HCT116 (cell line): ENCODE measurements around the gene GJB1. TPM values are rescaled to one million over a fixed set of nuclear protein-coding genes. Genes with fewer than 3 reads are reported as not detected.
"Not testable (repeated sequence)": the region's sequence is repeated elsewhere in the genome, so short reads cannot be mapped to it uniquely, and the experiment has no call there.

Experiments used
- ATAC-seq: fragments of 200-7000 bp; cut with Tn5 transposase; 2 replicates; pipeline ENCODE4 v1.9.1; 2020; ENCODE audit warnings: mild to moderate bottlenecking, moderate library complexity
- BruUV-seq: library from RNA; stranded (reverse); fragments of 400-500 nt; replicated peaks from 2 replicates; lab custom pipeline; 2021; lab: Mats Ljungman, UMichigan
- CTCF ChIA-PET: fragments of 300-600 bp; sonication (Branson Sonifier 250); formaldehyde crosslinking; loops from one replicate; lab custom pipeline; 2021; ENCODE audit warnings: antibody characterized with exemption; lab: Charles Lee
- POLR2A ChIA-PET: fragments of 300-600, 350-600 bp; sonication (Branson Sonifier 250); formaldehyde crosslinking; loops from one replicate; lab custom pipeline; 2021; ENCODE audit warnings: antibody characterized with exemption; lab: Charles Lee
- RAD21 ChIA-PET, 2 experiments: fragments of 300-600 bp; sonication (Branson Sonifier 250); formaldehyde crosslinking; loops; one replicate each; lab custom pipeline; 2023; ENCODE audit warnings: low total read pairs in 2 of 2; ENCODE audit not compliant: uncharacterized antibody in 2 of 2, unreplicated experiment in 2 of 2, low non-redundant PET in 1 of 2; lab: Charles Lee
- DNase-seq: peaks from one replicate; pipeline ENCODE4 v3.0.0-alpha.2; 2010; ENCODE audit warnings: low read depth, low spot score
- H2AFZ ChIP-seq: fragments of 200-600 bp; shearing (Covaris generic), sonication (generic); 2 replicates; pipeline ENCODE4 v1.6.1; 2017; ENCODE audit warnings: low read depth, mixed run types, mixed read lengths, antibody characterized with exemption, low read length; ENCODE audit not compliant: poor library complexity, severe bottlenecking
- H3K27ac ChIP-seq: 2 replicates; pipeline ENCODE4 v1.5.1; 2012; ENCODE audit warnings: low read depth, low read length
- H3K27me3 ChIP-seq: fragments of 200-600 bp; sonication (generic); 2 replicates; pipeline ENCODE4 v1.6.1; 2016; ENCODE audit warnings: mixed run types, low read length, mixed read lengths; ENCODE audit not compliant: insufficient read depth
- H3K36me3 ChIP-seq, 2 experiments: fragments of 200-500 bp in 1 of 2; fragments of 200-600 bp in 1 of 2; sonication (Bioruptor generic) in 1 of 2; sonication (generic) in 1 of 2; 2 replicates each; pipeline versions ENCODE4 v1.5.1 to v1.6.1; 2014 to 2016; ENCODE audit warnings: low read length in 2 of 2, inconsistent platforms in 1 of 2, mixed read lengths in 1 of 2, mixed run types in 1 of 2; ENCODE audit not compliant: insufficient read depth in 2 of 2, control insufficient read depth in 1 of 2
- H3K4me1 ChIP-seq, 2 experiments: fragments of 200-600 bp in 1 of 2; sonication (generic) in 1 of 2; 2 replicates each; pipeline versions ENCODE4 v1.5.1 to v1.6.1; 2012 to 2017; ENCODE audit warnings: low read length in 2 of 2, inconsistent platforms in 1 of 2, mild to moderate bottlenecking in 1 of 2, mixed read lengths in 1 of 2, mixed run types in 1 of 2, moderate library complexity in 1 of 2; ENCODE audit not compliant: insufficient read depth in 2 of 2, control insufficient read depth in 1 of 2
- H3K4me2 ChIP-seq: fragments of 200-600 bp; sonication (generic); 2 replicates; pipeline ENCODE4 v1.6.1; 2017; ENCODE audit warnings: mixed run types, low read length, mixed read lengths
- H3K4me3 ChIP-seq, 2 experiments: fragments of 200-600 bp in 1 of 2; sonication (generic) in 1 of 2; replicated peaks in 1 of 2; 2 replicates each; pipeline ENCODE4 v1.5.1; 2011 to 2016; ENCODE audit warnings: low read length in 2 of 2, control low read depth in 1 of 2, low read depth in 1 of 2, mild to moderate bottlenecking in 1 of 2, mixed read lengths in 1 of 2, mixed run types in 1 of 2
- H3K79me2 ChIP-seq: fragments of 200-600 bp; sonication (generic); 2 replicates; pipeline ENCODE4 v1.6.1; 2017; ENCODE audit warnings: mild to moderate bottlenecking, mixed run types, low read length, moderate library complexity, mixed read lengths; ENCODE audit not compliant: insufficient read depth
- H3K9ac ChIP-seq: fragments of 200-600 bp; sonication (generic); 2 replicates; pipeline ENCODE4 v1.6.1; 2016; ENCODE audit warnings: low read length, mixed read lengths
- H3K9me2 ChIP-seq: fragments of 200-600 bp; sonication (generic), shearing (Covaris generic); 2 replicates; pipeline ENCODE4 v1.6.1; 2017; ENCODE audit warnings: mixed run types, mild to moderate bottlenecking, moderate library complexity; ENCODE audit not compliant: insufficient read depth
- H3K9me3 ChIP-seq, 2 experiments: fragments of 200-500 bp in 1 of 2; fragments of 200-600 bp in 1 of 2; sonication (Bioruptor generic) in 1 of 2; sonication (generic) in 1 of 2; 2 replicates each; pipeline ENCODE4 v1.6.1; 2014 to 2017; ENCODE audit warnings: low read length in 2 of 2, mixed read lengths in 2 of 2, inconsistent platforms in 1 of 2, low read depth in 1 of 2, mild to moderate bottlenecking in 1 of 2, mixed run types in 1 of 2, moderate library complexity in 1 of 2; ENCODE audit not compliant: control insufficient read depth in 1 of 2, insufficient read depth in 1 of 2
- H4K20me1 ChIP-seq: fragments of 200-600 bp; sonication (generic), shearing (Covaris generic); 2 replicates; pipeline ENCODE4 v1.6.1; 2017; ENCODE audit warnings: mixed run types, mild to moderate bottlenecking, moderate library complexity; ENCODE audit not compliant: insufficient read depth
- FOSL1 ChIP-seq: IDR thresholded peaks from 2 replicates; pipeline ENCODE4 v1.6.1; 2012; ENCODE audit warnings: low read depth
- JUND ChIP-seq: IDR thresholded peaks from 2 replicates; pipeline ENCODE4 v1.6.1; 2012
- POLR2AphosphoS5 ChIP-seq: IDR thresholded peaks from 2 replicates; pipeline ENCODE4 v1.6.1; 2011; ENCODE audit warnings: mild to moderate bottlenecking, low read depth, low read length, moderate library complexity
- RAD21 ChIP-seq: IDR thresholded peaks from 2 replicates; pipeline ENCODE4 v1.6.1; 2012; ENCODE audit warnings: low read depth, mild to moderate bottlenecking
- SIN3A ChIP-seq: IDR thresholded peaks from 2 replicates; pipeline ENCODE4 v1.6.1; 2012; ENCODE audit warnings: low read depth
- intact Hi-C: fragments of 100-400 bp; cut with micrococcal nuclease; formaldehyde crosslinking; loops from 2 replicates; pipeline ENCODE4 v1.10.0; 2022
- total RNA-seq: library from RNA; stranded (reverse); gene quantifications from one replicate; pipeline ENCODE4 v1.2.1, GENCODE V29; 2021; ENCODE audit not compliant: unreplicated experiment
- TF ChIP-seq, protein P1 (sequence below): IDR thresholded peaks from 2 replicates; pipeline ENCODE4 v1.6.1; 2012; ENCODE audit warnings: low read depth
- TF ChIP-seq, protein P2 (sequence below), 3 experiments: fragments of 200-600 bp in 1 of 3; sonication (generic) in 1 of 3; IDR thresholded peaks in 2 of 3; conservative IDR thresholded peaks in 1 of 3; 2 replicates each; pipeline ENCODE4 v1.5.1; 2012 to 2017; ENCODE audit warnings: low read depth in 2 of 3, low read length in 2 of 3, antibody characterized with exemption in 1 of 3, borderline replicate concordance in 1 of 3, control low read depth in 1 of 3, mild to moderate bottlenecking in 1 of 3, mixed read lengths in 1 of 3, mixed run types in 1 of 3, moderate library complexity in 1 of 3; ENCODE audit not compliant: insufficient read depth in 1 of 3

The GJB1 gene
- total RNA-seq, 1 experiment from 2014 or later = not detected

DNA sequence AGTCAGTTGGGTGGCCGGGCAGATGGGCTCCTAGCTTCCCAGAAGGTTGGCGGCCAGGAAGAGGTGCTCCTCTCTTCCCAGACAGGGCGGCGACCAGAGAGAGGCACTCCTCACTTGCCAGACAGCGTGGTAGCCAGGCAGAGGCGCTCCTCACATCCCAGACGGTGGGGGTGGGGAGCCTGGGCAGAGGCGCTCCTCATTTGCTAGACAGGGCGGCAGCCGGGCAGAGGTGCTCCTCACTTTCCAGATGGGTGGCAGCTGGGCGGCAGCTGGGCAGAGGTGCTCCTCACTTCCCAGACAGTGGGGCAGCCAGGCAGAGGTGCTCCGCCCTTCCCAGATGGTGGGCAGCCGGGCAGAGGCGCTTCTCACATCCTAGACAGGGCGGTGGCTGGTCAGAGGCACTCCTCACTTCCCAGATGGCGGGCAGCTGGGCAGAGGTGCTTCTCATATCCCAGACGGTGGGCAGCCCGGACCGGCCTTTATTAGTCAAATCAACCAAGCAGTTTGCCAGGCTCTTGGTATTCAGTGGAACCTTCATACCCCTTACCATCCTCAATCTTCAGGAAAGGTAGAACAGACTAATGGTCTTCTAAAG is 46.9 kb downstream of the GJB1 start:
- H3K9me3 ChIP-seq = no peaks in the 10 kb centered on the region
- ChIA-PET POLR2A (no interaction called here), RAD21 (no interaction called here), CTCF (no interaction called here)
- TF ChIP-seq POLR2AphosphoS5 (no peak), RAD21 (no peak), FOSL1 (no peak), SIN3A (no peak), JUND (no peak)
- TF ChIP-seq, protein P1, sequence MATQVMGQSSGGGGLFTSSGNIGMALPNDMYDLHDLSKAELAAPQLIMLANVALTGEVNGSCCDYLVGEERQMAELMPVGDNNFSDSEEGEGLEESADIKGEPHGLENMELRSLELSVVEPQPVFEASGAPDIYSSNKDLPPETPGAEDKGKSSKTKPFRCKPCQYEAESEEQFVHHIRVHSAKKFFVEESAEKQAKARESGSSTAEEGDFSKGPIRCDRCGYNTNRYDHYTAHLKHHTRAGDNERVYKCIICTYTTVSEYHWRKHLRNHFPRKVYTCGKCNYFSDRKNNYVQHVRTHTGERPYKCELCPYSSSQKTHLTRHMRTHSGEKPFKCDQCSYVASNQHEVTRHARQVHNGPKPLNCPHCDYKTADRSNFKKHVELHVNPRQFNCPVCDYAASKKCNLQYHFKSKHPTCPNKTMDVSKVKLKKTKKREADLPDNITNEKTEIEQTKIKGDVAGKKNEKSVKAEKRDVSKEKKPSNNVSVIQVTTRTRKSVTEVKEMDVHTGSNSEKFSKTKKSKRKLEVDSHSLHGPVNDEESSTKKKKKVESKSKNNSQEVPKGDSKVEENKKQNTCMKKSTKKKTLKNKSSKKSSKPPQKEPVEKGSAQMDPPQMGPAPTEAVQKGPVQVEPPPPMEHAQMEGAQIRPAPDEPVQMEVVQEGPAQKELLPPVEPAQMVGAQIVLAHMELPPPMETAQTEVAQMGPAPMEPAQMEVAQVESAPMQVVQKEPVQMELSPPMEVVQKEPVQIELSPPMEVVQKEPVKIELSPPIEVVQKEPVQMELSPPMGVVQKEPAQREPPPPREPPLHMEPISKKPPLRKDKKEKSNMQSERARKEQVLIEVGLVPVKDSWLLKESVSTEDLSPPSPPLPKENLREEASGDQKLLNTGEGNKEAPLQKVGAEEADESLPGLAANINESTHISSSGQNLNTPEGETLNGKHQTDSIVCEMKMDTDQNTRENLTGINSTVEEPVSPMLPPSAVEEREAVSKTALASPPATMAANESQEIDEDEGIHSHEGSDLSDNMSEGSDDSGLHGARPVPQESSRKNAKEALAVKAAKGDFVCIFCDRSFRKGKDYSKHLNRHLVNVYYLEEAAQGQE = no peak
- TF ChIP-seq, protein P2, sequence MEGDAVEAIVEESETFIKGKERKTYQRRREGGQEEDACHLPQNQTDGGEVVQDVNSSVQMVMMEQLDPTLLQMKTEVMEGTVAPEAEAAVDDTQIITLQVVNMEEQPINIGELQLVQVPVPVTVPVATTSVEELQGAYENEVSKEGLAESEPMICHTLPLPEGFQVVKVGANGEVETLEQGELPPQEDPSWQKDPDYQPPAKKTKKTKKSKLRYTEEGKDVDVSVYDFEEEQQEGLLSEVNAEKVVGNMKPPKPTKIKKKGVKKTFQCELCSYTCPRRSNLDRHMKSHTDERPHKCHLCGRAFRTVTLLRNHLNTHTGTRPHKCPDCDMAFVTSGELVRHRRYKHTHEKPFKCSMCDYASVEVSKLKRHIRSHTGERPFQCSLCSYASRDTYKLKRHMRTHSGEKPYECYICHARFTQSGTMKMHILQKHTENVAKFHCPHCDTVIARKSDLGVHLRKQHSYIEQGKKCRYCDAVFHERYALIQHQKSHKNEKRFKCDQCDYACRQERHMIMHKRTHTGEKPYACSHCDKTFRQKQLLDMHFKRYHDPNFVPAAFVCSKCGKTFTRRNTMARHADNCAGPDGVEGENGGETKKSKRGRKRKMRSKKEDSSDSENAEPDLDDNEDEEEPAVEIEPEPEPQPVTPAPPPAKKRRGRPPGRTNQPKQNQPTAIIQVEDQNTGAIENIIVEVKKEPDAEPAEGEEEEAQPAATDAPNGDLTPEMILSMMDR (IDR thresholded peaks at IDR 0.05 in 2 of 3, conservative IDR thresholded peaks at IDR 0.05 in 1 of 3; ENCODE audit: borderline replicate concordance in 1 of 3, insufficient read depth in 1 of 3, low read depth in 2 of 3, low read length in 2 of 3) = no peak
- H3K4me1 ChIP-seq = no peaks in the 10 kb centered on the region
- H3K79me2 ChIP-seq = no peaks in the 10 kb centered on the region
- no peak overlapping the region for H3K4me3 ChIP-seq
- no TSS peak for BruUV-seq
- H3K9me2 ChIP-seq = no peaks in the 10 kb centered on the region
- intact Hi-C loops = no loop called here
- H3K27ac ChIP-seq = no peak overlapping the region
- no peak overlapping the region for H2AFZ ChIP-seq
- H3K9ac ChIP-seq = no peak overlapping the region
- ATAC-seq (no peak), DNase-seq (no peak)
- no peaks in the 10 kb centered on the region for H4K20me1 ChIP-seq
- H3K36me3 ChIP-seq = no peaks in the 10 kb centered on the region
- no peaks in the 10 kb centered on the region for H3K27me3 ChIP-seq
- no peak overlapping the region for H3K4me2 ChIP-seq

DNA sequence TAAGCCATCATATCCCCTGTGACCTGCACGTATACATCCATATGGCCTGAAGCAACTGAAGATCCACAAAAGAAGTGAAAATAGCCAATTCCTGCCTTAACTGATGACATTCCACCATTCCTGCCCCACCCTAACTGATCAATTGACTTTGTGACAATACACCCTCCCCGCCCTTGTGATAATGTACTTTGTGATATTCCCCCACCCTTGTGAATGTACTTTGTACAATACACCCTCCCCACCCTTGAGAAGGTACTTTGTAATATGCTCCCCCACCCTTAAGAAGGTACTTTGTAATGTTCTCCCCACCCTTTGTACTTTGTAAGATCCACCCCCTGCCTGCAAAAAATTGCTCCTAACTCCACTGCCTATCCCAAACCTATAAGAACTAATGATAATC is 49.3 kb downstream of the GJB1 start:
- H3K4me2 ChIP-seq, CTCF ChIA-PET, POLR2A ChIA-PET, RAD21 ChIA-PET, intact Hi-C loops, H3K27me3 ChIP-seq, H2AFZ ChIP-seq, H4K20me1 ChIP-seq, H3K36me3 ChIP-seq, H3K9ac ChIP-seq, H3K79me2 ChIP-seq, H3K9me3 ChIP-seq, H3K4me1 ChIP-seq, DNase-seq, H3K27ac ChIP-seq, H3K4me3 ChIP-seq, ATAC-seq, H3K9me2 ChIP-seq, BruUV-seq: not testable (repeated sequence)
